OCI-LY7 (cell line): ENCODE data around the gene RPUSD2. TPM values are rescaled to one million over a fixed set of nuclear protein-coding genes. Genes with fewer than 3 reads are reported as not detected.

Experiments
- BruUV-seq: library from RNA; stranded (reverse); fragments of 400-500 nt; replicated peaks from 2 replicates; lab custom pipeline; 2021; lab: Mats Ljungman, UMichigan
- CTCF ChIA-PET: fragments of 300-600 bp; sonication (Branson Sonifier 250); formaldehyde crosslinking; loops from one replicate; lab custom pipeline; 2022; ENCODE audit warnings: antibody characterized with exemption; ENCODE audit not compliant: unreplicated experiment; lab: Charles Lee
- POLR2A ChIA-PET: fragments of 300-600 bp; sonication (Branson Sonifier 250); formaldehyde crosslinking; loops from one replicate; lab custom pipeline; 2022; ENCODE audit warnings: antibody characterized with exemption; lab: Charles Lee
- DNase-seq: peaks from one replicate; pipeline ENCODE4 v3.0.0-alpha.2; 2015; ENCODE audit warnings: low spot score
- H2AFZ ChIP-seq: fragments of 200-600 bp; sonication (generic), shearing (Covaris generic); 2 replicates; pipeline ENCODE4 v1.6.1; 2014; ENCODE audit warnings: mild to moderate bottlenecking, antibody characterized with exemption, low read length, moderate library complexity
- H3K27ac ChIP-seq: fragments of 200-600 bp; sonication (generic); 2 replicates; pipeline ENCODE4 v1.5.1; 2014; ENCODE audit warnings: mixed run types, low read depth, mild to moderate bottlenecking, moderate library complexity, low read length, inconsistent platforms; ENCODE audit not compliant: poor library complexity, severe bottlenecking
- H3K36me3 ChIP-seq: fragments of 200-600 bp; sonication (generic); 2 replicates; pipeline ENCODE4 v1.6.1; 2014; ENCODE audit warnings: mild to moderate bottlenecking, antibody characterized with exemption, low read length, moderate library complexity, mixed read lengths; ENCODE audit not compliant: insufficient read depth
- H3K4me1 ChIP-seq: fragments of 200-600 bp; sonication (generic); 2 replicates; pipeline ENCODE4 v1.5.1; 2014; ENCODE audit warnings: mild to moderate bottlenecking, low read length; ENCODE audit not compliant: insufficient read depth, poor library complexity, severe bottlenecking
- H3K4me2 ChIP-seq: fragments of 200-600 bp; sonication (generic); 2 replicates; pipeline ENCODE4 v1.6.1; 2014; ENCODE audit warnings: mild to moderate bottlenecking, low read length
- H3K4me3 ChIP-seq: fragments of 200-600 bp; sonication (generic); 2 replicates; pipeline ENCODE4 v1.5.1; 2014; ENCODE audit warnings: mild to moderate bottlenecking, low read depth, low read length; ENCODE audit not compliant: poor library complexity, severe bottlenecking
- H3K79me2 ChIP-seq: fragments of 200-600 bp; sonication (generic); 2 replicates; pipeline ENCODE4 v1.6.1; 2016; ENCODE audit warnings: low read depth, mild to moderate bottlenecking, low read length, moderate library complexity, mixed read lengths; ENCODE audit not compliant: insufficient read depth
- H3K9me2 ChIP-seq: fragments of 200-600 bp; sonication (generic); 2 replicates; pipeline ENCODE4 v1.6.1; 2016; ENCODE audit warnings: mild to moderate bottlenecking, low read length, mixed read lengths; ENCODE audit not compliant: insufficient read depth
- H3K9me3 ChIP-seq: fragments of 200-600 bp; sonication (generic); 2 replicates; pipeline ENCODE4 v1.6.1; 2014; ENCODE audit warnings: mild to moderate bottlenecking, mixed run types, low read length, mixed read lengths
- H4K20me1 ChIP-seq: fragments of 200-600 bp; sonication (generic); 2 replicates; pipeline ENCODE4 v1.6.1; 2014; ENCODE audit warnings: mild to moderate bottlenecking, antibody characterized with exemption, low read length, moderate library complexity, mixed read lengths; ENCODE audit not compliant: insufficient read depth
- EZH2phosphoT487 ChIP-seq: fragments of 200-600 bp; sonication (generic); IDR thresholded peaks from 2 replicates; pipeline ENCODE4 v1.6.1; 2018; ENCODE audit warnings: low read depth, borderline replicate concordance, mild to moderate bottlenecking, mixed run types, antibody characterized with exemption, low read length, moderate library complexity, mixed read lengths
- intact Hi-C: fragments of 100-400 bp; cut with micrococcal nuclease; formaldehyde crosslinking; loops from one replicate; pipeline ENCODE4 v1.10.0; 2022; ENCODE audit not compliant: unreplicated experiment
- total RNA-seq, 2 experiments: library from RNA; depleted of rRNA in 1 of 2; stranded (reverse); fragments of >200 nt in 1 of 2; shearing (Covaris generic) in 1 of 2; gene quantifications; 2 replicates each; pipeline ENCODE4 v1.2.3, GENCODE V29; 2014 to 2022
- TF ChIP-seq, protein P1 (sequence below): fragments of 200-600 bp; sonication (generic); conservative IDR thresholded peaks from 2 replicates; pipeline ENCODE4 v1.5.1; 2014; ENCODE audit warnings: mild to moderate bottlenecking, antibody characterized with exemption, low read length, moderate library complexity, mixed read lengths

RPUSD2 gene
- total RNA-seq, 2 experiments from 2014 or later: 18.9 to 26.4 TPM

DNA sequence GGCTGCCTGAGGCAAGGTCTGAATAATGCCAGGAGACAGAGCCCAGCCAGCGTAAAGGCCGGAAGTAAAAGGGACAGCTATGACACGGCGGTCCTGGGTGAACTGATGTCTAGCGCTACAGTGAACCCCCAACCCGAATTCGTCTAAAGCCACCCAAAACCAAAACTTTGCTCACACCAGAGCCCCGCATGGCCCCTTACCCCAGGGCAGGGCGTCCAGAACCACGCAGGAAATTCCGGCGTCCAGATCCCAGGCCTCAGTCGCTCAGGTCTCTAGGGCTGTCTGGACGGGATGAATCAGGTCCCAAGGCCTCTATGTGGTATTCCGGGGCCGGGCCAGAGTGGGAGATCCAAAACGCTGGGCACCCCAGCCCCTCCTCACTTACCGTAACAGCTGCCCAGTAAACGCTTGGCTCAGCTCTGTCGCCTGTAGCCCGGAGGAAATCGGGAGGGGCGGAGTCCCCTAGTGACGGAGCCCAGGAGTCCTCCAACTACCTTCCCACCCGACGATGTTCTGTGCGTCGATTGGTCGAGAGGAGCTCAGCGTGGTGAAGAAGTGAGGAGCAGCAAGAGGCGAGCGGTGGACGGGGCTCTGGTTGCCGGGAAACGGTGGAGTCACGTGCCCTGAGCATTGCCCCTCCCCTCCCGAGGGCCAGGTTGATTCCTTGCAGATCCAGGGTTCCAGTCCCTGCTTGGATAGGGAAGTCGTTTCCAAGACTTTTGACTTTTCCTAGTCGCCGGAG is 4.3 kb upstream of the RPUSD2 start, which contains the start of gene CCDC32:
Gene CCDC32, minus strand, starts transcription at position 452 of the 742 bp plus-strand sequence. CDS start 2,027 bp downstream, outside the sequence.
- Histone ChIP-seq H3K4me2 (peak within 1 kb of the TSS; percentile 99), H3K36me3 (no peaks in the 10 kb centered on the region; the same call in 1 of the 2 replicates), H3K9me3 (no peaks in the 10 kb centered on the region), H3K9me2 (no peaks in the 10 kb centered on the region), H3K27ac (peak within 1 kb of the TSS; percentile 29), H2AFZ (peak within 1 kb of the TSS; percentile 98), H3K4me1 (peaks cover 41% of the 10 kb centered on the region), H3K4me3 (peak within 1 kb of the TSS; percentile 92), H4K20me1 (peaks cover 1% of the 10 kb centered on the region; the same call in 1 of the 2 replicates), H3K79me2 (peaks cover 15% of the 10 kb centered on the region)
- ChIA-PET POLR2A (interaction anchor here (0.6 to 1.8 kb wide), 16 partner anchors 11 to 768 kb away, joined by 3 to 22 read pairs (median 4); partner anchors contain the start of genes NUSAP1 and RAD51), CTCF (interaction anchor here (1.0 to 1.7 kb wide), 3 partner anchors 11 to 25 kb away, joined by 3 to 6 read pairs (median 3); no protein-coding TSS in a partner anchor)
- intact Hi-C loops: loop anchor here (5.0 to 10.0 kb wide), 3 partner anchors 218 to 770 kb away; partner anchors contain the start of genes NUSAP1, OIP5 and VPS18
- TF ChIP-seq, protein P1, sequence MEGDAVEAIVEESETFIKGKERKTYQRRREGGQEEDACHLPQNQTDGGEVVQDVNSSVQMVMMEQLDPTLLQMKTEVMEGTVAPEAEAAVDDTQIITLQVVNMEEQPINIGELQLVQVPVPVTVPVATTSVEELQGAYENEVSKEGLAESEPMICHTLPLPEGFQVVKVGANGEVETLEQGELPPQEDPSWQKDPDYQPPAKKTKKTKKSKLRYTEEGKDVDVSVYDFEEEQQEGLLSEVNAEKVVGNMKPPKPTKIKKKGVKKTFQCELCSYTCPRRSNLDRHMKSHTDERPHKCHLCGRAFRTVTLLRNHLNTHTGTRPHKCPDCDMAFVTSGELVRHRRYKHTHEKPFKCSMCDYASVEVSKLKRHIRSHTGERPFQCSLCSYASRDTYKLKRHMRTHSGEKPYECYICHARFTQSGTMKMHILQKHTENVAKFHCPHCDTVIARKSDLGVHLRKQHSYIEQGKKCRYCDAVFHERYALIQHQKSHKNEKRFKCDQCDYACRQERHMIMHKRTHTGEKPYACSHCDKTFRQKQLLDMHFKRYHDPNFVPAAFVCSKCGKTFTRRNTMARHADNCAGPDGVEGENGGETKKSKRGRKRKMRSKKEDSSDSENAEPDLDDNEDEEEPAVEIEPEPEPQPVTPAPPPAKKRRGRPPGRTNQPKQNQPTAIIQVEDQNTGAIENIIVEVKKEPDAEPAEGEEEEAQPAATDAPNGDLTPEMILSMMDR: no peak
- TF ChIP-seq EZH2phosphoT487: no peak
- peak; percentile 98 for DNase-seq
- BruUV-seq: TSS peak; percentile 82

DNA sequence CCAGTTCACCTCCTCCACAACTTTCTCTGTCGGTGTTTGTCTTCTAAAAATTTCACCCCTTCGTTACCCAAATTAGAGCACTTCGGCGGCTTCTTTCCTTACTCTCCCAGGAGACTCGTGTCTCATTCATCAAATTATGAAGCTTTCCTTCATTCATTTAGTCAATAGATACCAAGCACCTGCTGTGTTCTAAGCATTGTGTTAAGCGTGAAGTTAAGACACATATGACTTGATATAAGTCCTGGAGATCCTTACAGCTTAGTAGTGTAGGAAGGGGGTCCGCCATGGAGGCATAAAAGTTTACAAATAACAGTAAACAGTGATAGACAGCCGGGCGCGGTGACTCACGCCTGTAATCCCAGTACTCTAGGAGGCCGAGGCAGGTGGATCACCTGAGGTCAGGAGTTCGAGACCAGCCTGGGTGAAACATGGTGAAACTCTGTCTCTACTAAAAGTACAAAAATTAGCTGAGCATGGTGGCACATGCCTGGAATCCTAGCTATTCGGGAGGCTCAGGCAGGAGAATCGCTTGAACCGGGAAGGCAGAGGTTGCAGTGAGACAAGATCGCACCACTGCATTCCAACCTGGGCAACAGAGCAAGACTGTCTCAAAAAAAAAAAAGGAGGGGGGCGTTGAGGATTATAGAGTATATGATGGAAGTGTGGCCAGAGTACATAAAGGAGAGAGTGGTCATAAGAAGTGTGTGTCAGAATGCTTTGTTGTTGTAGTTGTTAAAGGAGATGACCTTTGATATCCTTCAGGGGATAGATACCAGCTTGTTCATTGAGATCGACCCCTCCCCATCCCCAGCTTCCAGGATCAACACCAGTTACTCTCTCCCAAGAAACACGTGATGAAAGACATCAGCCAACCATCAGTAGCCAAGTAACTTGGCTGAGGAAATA is 3.5 kb upstream of the RPUSD2 start:
- TF ChIP-seq, protein P1: no peak
- TF ChIP-seq EZH2phosphoT487: no peak
- POLR2A ChIA-PET: interaction anchor here (0.6 to 1.8 kb wide), 16 partner anchors 11 to 767 kb away, joined by 3 to 22 read pairs (median 4); partner anchors contain the start of genes NUSAP1 and RAD51

More for the DNA sequence above, 3.5 kb upstream of the RPUSD2 start:
- Histone ChIP-seq H3K4me2 (peak overlapping the region; percentile 99), H3K9me3 (no peaks in the 10 kb centered on the region), H3K4me1 (peaks cover 46% of the 10 kb centered on the region), H2AFZ (peak overlapping the region; percentile 98), H3K4me3 (peak overlapping the region; percentile 92), H3K9me2 (no peaks in the 10 kb centered on the region), H3K36me3 (no peaks in the 10 kb centered on the region; the same call in 1 of the 2 replicates), H3K27ac (peak overlapping the region; percentile 29), H4K20me1 (peaks cover 9% of the 10 kb centered on the region; the same call in 1 of the 2 replicates), H3K79me2 (peaks cover 23% of the 10 kb centered on the region)
- DNase-seq: peak; percentile 46
- CTCF ChIA-PET: interaction anchor here (0.6 to 1.7 kb wide), 4 partner anchors 12 to 340 kb away, joined by 3 to 6 read pairs (median 4); no protein-coding TSS in a partner anchor
- intact Hi-C loops: loop anchor here (5.0 to 10.0 kb wide), 3 partner anchors 217 to 769 kb away; partner anchors contain the start of genes NUSAP1, OIP5 and VPS18
- BruUV-seq: no TSS peak
